ENCODE data around the gene KRTAP22-2.

The KRTAP22-2 gene

GRCh38 chr21:30623362-30623761 is 33.2 kb upstream of the KRTAP22-2 start:
- no peak for TF ChIP-seq CTCF (conservative IDR thresholded peaks at IDR 0.05; ENCODE audit: low read length)
- Histone ChIP-seq H2AFZ (ENCODE audit: low read length) (no peak overlapping the region), H3K4me3 (ENCODE audit: low read length, poor library complexity, severe bottlenecking) (no peak overlapping the region), H4K20me1 (ENCODE audit: insufficient read depth, low read length, poor library complexity, severe bottlenecking) (no peaks in the 10 kb centered on the region), H3K9me3 (ENCODE audit: insufficient read depth, low read depth, low read length) (peaks cover 8% of the 10 kb centered on the region; the same call in 1 of the 2 replicates), H3K4me1 (ENCODE audit: insufficient read depth, low read length, poor library complexity, severe bottlenecking) (no peaks in the 10 kb centered on the region), H3K36me3 (ENCODE audit: insufficient read depth, low read length) (no peaks in the 10 kb centered on the region), H3K9ac (ENCODE audit: low read depth, low read length, poor library complexity, severe bottlenecking) (no peak overlapping the region), H3K27me3 (ENCODE audit: insufficient read depth, low read length, poor library complexity, severe bottlenecking) (no peaks in the 10 kb centered on the region), H3F3A (ENCODE audit: low read depth) (no peaks in the 10 kb centered on the region), H3K79me2 (ENCODE audit: insufficient read depth, low read length) (no peaks in the 10 kb centered on the region), H3K9me2 (replicated peaks; ENCODE audit: low read depth, low read length) (no peaks in the 10 kb centered on the region), H3K4me2 (ENCODE audit: low read depth, low read length, poor library complexity, severe bottlenecking) (no peak overlapping the region)

- Histone ChIP-seq H3K4me1 (ENCODE audit: insufficient read depth, low read length, poor library complexity, severe bottlenecking) (no peaks in the 10 kb centered on the region), H3K9me3 (ENCODE audit: insufficient read depth, low read depth, low read length) (peaks cover 6% of the 10 kb centered on the region; the same call in 1 of the 2 replicates), H3K27me3 (ENCODE audit: insufficient read depth, low read length, poor library complexity, severe bottlenecking) (no peaks in the 10 kb centered on the region), H3K9ac (ENCODE audit: low read depth, low read length, poor library complexity, severe bottlenecking) (no peak within 1 kb of the TSS), H3F3A (ENCODE audit: low read depth) (no peaks in the 10 kb centered on the region), H3K4me2 (ENCODE audit: low read depth, low read length, poor library complexity, severe bottlenecking) (no peak within 1 kb of the TSS), H3K9me2 (replicated peaks; ENCODE audit: low read depth, low read length) (no peaks in the 10 kb centered on the region), H3K4me3 (ENCODE audit: low read length, poor library complexity, severe bottlenecking) (no peak within 1 kb of the TSS), H4K20me1 (ENCODE audit: insufficient read depth, low read length, poor library complexity, severe bottlenecking) (no peaks in the 10 kb centered on the region), H3K79me2 (ENCODE audit: insufficient read depth, low read length) (no peaks in the 10 kb centered on the region), H2AFZ (ENCODE audit: low read length) (no peak within 1 kb of the TSS), H3K36me3 (ENCODE audit: insufficient read depth, low read length) (no peaks in the 10 kb centered on the region)
- no peak for TF ChIP-seq CTCF (conservative IDR thresholded peaks at IDR 0.05; ENCODE audit: low read length)
- no peak for TF ChIP-seq EZH2phosphoT487 (IDR thresholded peaks at IDR 0.05; ENCODE audit: borderline replicate concordance)
Measured at GRCh38 chr21:30620522-30620921, 30.3 kb upstream of the KRTAP22-2 start, which contains the start of gene KRTAP20-4. TSS of gene KRTAP20-4 (plus strand) at chr21:30620627.

GRCh38 chr21:30620080-30620479 is 29.9 kb upstream of the KRTAP22-2 start:
- H3K9me3 ChIP-seq (ENCODE audit: insufficient read depth, low read depth, low read length) = peaks cover 4% of the 10 kb centered on the region; the same call in 1 of the 2 replicates
- H3K27me3 ChIP-seq (ENCODE audit: insufficient read depth, low read length, poor library complexity, severe bottlenecking) = no peaks in the 10 kb centered on the region
- no peaks in the 10 kb centered on the region for H3F3A ChIP-seq (ENCODE audit: low read depth)
- H3K79me2 ChIP-seq (ENCODE audit: insufficient read depth, low read length) = no peaks in the 10 kb centered on the region
- H3K36me3 ChIP-seq (ENCODE audit: insufficient read depth, low read length) = no peaks in the 10 kb centered on the region
- no peak overlapping the region for H3K4me2 ChIP-seq (ENCODE audit: low read depth, low read length, poor library complexity, severe bottlenecking)
- no peaks in the 10 kb centered on the region for H4K20me1 ChIP-seq (ENCODE audit: insufficient read depth, low read length, poor library complexity, severe bottlenecking)
- no peak overlapping the region for H3K4me3 ChIP-seq (ENCODE audit: low read length, poor library complexity, severe bottlenecking)
- no peaks in the 10 kb centered on the region for H3K4me1 ChIP-seq (ENCODE audit: insufficient read depth, low read length, poor library complexity, severe bottlenecking)
- TF ChIP-seq CTCF (conservative IDR thresholded peaks at IDR 0.05; ENCODE audit: low read length) (no peak), EZH2phosphoT487 (IDR thresholded peaks at IDR 0.05; ENCODE audit: borderline replicate concordance) (no peak)
- H3K9ac ChIP-seq (ENCODE audit: low read depth, low read length, poor library complexity, severe bottlenecking) = no peak overlapping the region
- no peak overlapping the region for H2AFZ ChIP-seq (ENCODE audit: low read length)
- no peaks in the 10 kb centered on the region for H3K9me2 ChIP-seq (replicated peaks; ENCODE audit: low read depth, low read length)
